ENCODE measurements around the gene MEX3B.
"Not testable (repeated sequence)": the region's sequence is repeated elsewhere in the genome, so short reads cannot be mapped to it uniquely, and the experiment has no call there.

Gene MEX3B

GRCh38 chr15:81995081-81995480 is 50.7 kb downstream of the MEX3B start:
- not testable (repeated sequence) for DNase-seq

DNA sequence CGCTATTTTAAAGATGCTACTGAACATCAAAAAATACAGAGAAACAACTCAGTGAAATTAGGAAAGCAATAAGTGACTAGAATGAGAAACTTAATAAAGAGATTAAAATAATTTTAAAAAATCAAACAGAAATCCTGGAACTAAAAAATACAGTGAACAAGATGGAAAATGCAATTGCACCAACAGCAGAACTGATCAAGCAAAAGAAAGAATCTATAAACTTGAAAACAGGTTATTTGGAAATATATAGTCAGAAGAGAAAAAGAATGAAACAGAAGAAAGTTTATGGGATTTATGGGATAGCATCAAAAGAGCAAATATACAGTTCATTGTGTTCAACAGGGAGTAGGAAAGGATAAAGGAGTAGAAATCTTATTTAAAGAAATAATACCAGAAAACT is 53.3 kb downstream of the MEX3B start:
- no peak for DNase-seq
